ENCODE data around the gene APBB2. TPM values are rescaled to one million over a fixed set of nuclear protein-coding genes. Genes with fewer than 3 reads are reported as not detected.

Gene APBB2
- total and polyA plus RNA-seq, 3 donors from 2014 or later: 19.7 to 77.9 (median 59.8) TPM

GRCh38 chr4:41022116-41022515 lies 192.2 kb downstream of the APBB2 start:
- WGBS, 2 donors: 92 to 100% methylated on average over 3 of the region's 3 CpGs
- no peaks in the 10 kb centered on the region for H3K36me3 ChIP-seq (ENCODE audit: low read depth, missing control alignments)
- intact Hi-C loops (cut with DNase I; ENCODE audit: low total_unique reads): no loop called here
- TF ChIP-seq POLR2A (IDR thresholded peaks at IDR 0.05): no peak
- no peak for TF ChIP-seq CTCF (IDR thresholded peaks at IDR 0.05)
- H3K4me3 ChIP-seq: no peak overlapping the region
- no peaks in the 10 kb centered on the region for H3K27me3 ChIP-seq
- no peak overlapping the region for H3K27ac ChIP-seq
- no peak for DNase-seq
- H3K9me3 ChIP-seq: no peaks in the 10 kb centered on the region
- H3K4me1 ChIP-seq: no peaks in the 10 kb centered on the region

GRCh38 chr4:41015016-41015675 lies 199.2 kb downstream of the APBB2 start:
- Histone ChIP-seq H3K4me3 (no peak overlapping the region), H3K4me1 (no peaks in the 10 kb centered on the region), H3K36me3 (ENCODE audit: low read depth, missing control alignments) (no peaks in the 10 kb centered on the region), H3K27me3 (no peaks in the 10 kb centered on the region), H3K27ac (no peak overlapping the region), H3K9me3 (no peaks in the 10 kb centered on the region)
- intact Hi-C loops (cut with DNase I; ENCODE audit: low total_unique reads): no loop called here
- TF ChIP-seq CTCF (IDR thresholded peaks at IDR 0.05) (no peak), POLR2A (IDR thresholded peaks at IDR 0.05) (no peak)
- no peak for DNase-seq
- WGBS, 2 donors: 60 to 67% methylated on average over 6 of the region's 6 CpGs

- intact Hi-C loops (cut with DNase I; ENCODE audit: low total_unique reads): no loop called here
- WGBS, 2 donors: 86 to 92% methylated on average over 7 of the region's 7 CpGs
- no peaks in the 10 kb centered on the region for H3K36me3 ChIP-seq (ENCODE audit: low read depth, missing control alignments)
Observed at GRCh38 chr4:41014158-41014557, 200.2 kb downstream of the APBB2 start.

GRCh38 chr4:41013746-41014145 lies 200.6 kb downstream of the APBB2 start:
- no peaks in the 10 kb centered on the region for H3K27me3 ChIP-seq
- TF ChIP-seq CTCF (IDR thresholded peaks at IDR 0.05) (no peak), POLR2A (IDR thresholded peaks at IDR 0.05) (no peak)
- no peaks in the 10 kb centered on the region for H3K4me1 ChIP-seq
- 63 to 75% methylated on average over 4 to 6 of the region's 6 CpGs for WGBS, 2 donors
- no peaks in the 10 kb centered on the region for H3K9me3 ChIP-seq
- H3K36me3 ChIP-seq (ENCODE audit: low read depth, missing control alignments): no peaks in the 10 kb centered on the region
- DNase-seq: no peak
- no peak overlapping the region for H3K27ac ChIP-seq
- H3K4me3 ChIP-seq: no peak overlapping the region
- intact Hi-C loops (cut with DNase I; ENCODE audit: low total_unique reads): no loop called here

More at GRCh38 chr4:41014158-41014557, 200.2 kb downstream of the APBB2 start:
- H3K27ac ChIP-seq: no peak overlapping the region
- H3K27me3 ChIP-seq: no peaks in the 10 kb centered on the region
- H3K9me3 ChIP-seq: no peaks in the 10 kb centered on the region
- TF ChIP-seq POLR2A (IDR thresholded peaks at IDR 0.05): no peak
- TF ChIP-seq CTCF (IDR thresholded peaks at IDR 0.05): no peak
- H3K4me1 ChIP-seq: no peaks in the 10 kb centered on the region
- no peak for DNase-seq
- H3K4me3 ChIP-seq: no peak overlapping the region

GRCh38 chr4:41012911-41013310 lies 201.4 kb downstream of the APBB2 start:
- no peak overlapping the region for H3K27ac ChIP-seq
- DNase-seq: no peak
- H3K4me3 ChIP-seq: no peak overlapping the region
- WGBS, 2 donors: 60 to 80% methylated on average over 3 of the region's 3 CpGs
- H3K9me3 ChIP-seq: no peaks in the 10 kb centered on the region
- intact Hi-C loops (cut with DNase I; ENCODE audit: low total_unique reads): no loop called here
- no peaks in the 10 kb centered on the region for H3K36me3 ChIP-seq (ENCODE audit: low read depth, missing control alignments)
- no peaks in the 10 kb centered on the region for H3K4me1 ChIP-seq
- no peak for TF ChIP-seq POLR2A (IDR thresholded peaks at IDR 0.05)
- no peaks in the 10 kb centered on the region for H3K27me3 ChIP-seq
